GM12878 (cell line): Measurements from ENCODE around the gene OR4K1.

Experiments
- CREB1 ChIP-seq: IDR thresholded peaks from 2 replicates; pipeline ENCODE4 v1.6.1; 2012; ENCODE audit warnings: low read depth, mild to moderate bottlenecking, inconsistent platforms
- POLR2A ChIP-seq: IDR thresholded peaks from 2 replicates; pipeline ENCODE4 v1.6.1; 2011; ENCODE audit warnings: low read depth, mild to moderate bottlenecking, low read length
- YY1 ChIP-seq: IDR thresholded peaks from 2 replicates; pipeline ENCODE4 v1.6.1; 2011; ENCODE audit warnings: low read depth, mild to moderate bottlenecking, low read length

DNA sequence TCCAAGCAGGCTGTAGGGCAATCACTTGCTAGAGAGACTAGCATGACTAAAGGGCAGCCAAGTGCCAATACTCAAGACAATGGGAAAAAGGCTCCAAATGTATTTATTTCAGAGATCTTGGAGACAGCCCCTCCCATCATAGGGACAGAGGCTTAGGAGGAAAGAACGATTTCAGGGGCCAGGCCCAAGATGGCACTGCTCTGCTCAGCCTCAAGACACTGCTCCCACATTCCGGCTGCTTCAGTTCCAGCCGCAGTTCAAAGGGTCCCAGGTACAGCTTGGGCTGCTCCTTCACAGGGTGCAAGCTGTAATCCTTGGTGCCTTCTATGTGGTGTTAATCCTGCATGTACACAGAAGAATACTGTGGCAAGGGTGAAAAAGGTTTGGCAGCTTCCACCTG is 29.7 kb upstream of the OR4K1 start:
- TF ChIP-seq YY1 (no peak), POLR2A (no peak), CREB1 (no peak)
